Left lung (tissue), 10 donors: Measurements from ENCODE around the gene CAPZA2. TPM values are rescaled to one million over a fixed set of nuclear protein-coding genes. Genes with fewer than 3 reads are reported as not detected.
"Not testable (repeated sequence)": the region's sequence is repeated elsewhere in the genome, so short reads cannot be mapped to it uniquely, and the experiment has no call there.

Source experiments
- ATAC-seq: fragments of 200-7000 bp; cut with Tn5 transposase; one replicate; pipeline ENCODE4 v1.9.1; 2020; ENCODE audit warnings: moderate library complexity
- DNase-seq, 4 donors: peaks; one replicate each; pipeline ENCODE4 v3.0.0-alpha.2; 2013 to 2020
- H3K27ac ChIP-seq, 2 donors: fragments of 200-600 bp; sonication (generic) in 1 of 2; one replicate each; pipeline versions ENCODE4 v1.5.0 to v1.8.0; 2020 to 2021
- H3K27me3 ChIP-seq, 2 donors: fragments of 200-600 bp; sonication (generic) in 1 of 2; one replicate each; pipeline versions ENCODE4 v1.5.0 to v1.8.0; 2020 to 2021
- H3K36me3 ChIP-seq, 2 donors: fragments of 200-600 bp; sonication (generic) in 1 of 2; one replicate each; pipeline versions ENCODE4 v1.5.0 to v1.8.0; 2020 to 2021
- H3K4me1 ChIP-seq, 2 donors: fragments of 200-600 bp; one replicate each; pipeline ENCODE4 v1.8.0; 2021
- H3K4me3 ChIP-seq, 2 donors: fragments of 200-600 bp; sonication (generic) in 1 of 2; one replicate each; pipeline versions ENCODE4 v1.5.0 to v1.8.0; 2020 to 2021; ENCODE audit warnings: mild to moderate bottlenecking in 1 of 2
- H3K9me3 ChIP-seq, 2 donors: fragments of 200-600 bp; sonication (generic) in 1 of 2; one replicate each; pipeline versions ENCODE4 v1.5.0 to v1.8.0; 2020 to 2021
- intact Hi-C, 2 donors: fragments of 100-400 bp; cut with DNase I; formaldehyde crosslinking; loops; one replicate each; pipeline versions ENCODE4 v1.11.2 to v1.14.2; 2022
- polyA plus RNA-seq, 6 donors: library from polyadenylated mRNA; unstranded; fragments of 120-200 nt; gene quantifications; one replicate each; pipeline ENCODE4 v1.2.1, GENCODE V29; 2013; ENCODE audit not compliant: insufficient read length in 6 of 6
- total RNA-seq, 2 donors: library from RNA; stranded (reverse); fragmentation: NEBNext Ultra II Directional; extraction: Animal tissue kit (Norgen Biotek cat#: 25700); gene quantifications; one replicate each; pipeline ENCODE4 v1.2.1, GENCODE V29; 2021
- TF ChIP-seq, protein P1 (sequence below), 2 donors: fragments of 200-600 bp; sonication (generic) in 1 of 2; IDR thresholded peaks; one replicate each; pipeline versions ENCODE4 v1.5.0 to v1.8.0; 2021; ENCODE audit warnings: antibody characterized with exemption in 2 of 2
- donor health status: DM: no; HTN: yes; CAD: no.
- donor health status: DM: no; HTN: no; CAD: no.

The CAPZA2 gene
- total and polyA plus RNA-seq, 8 donors = 129 to 286 (median 155) TPM

GRCh38 chr7:116932566-116932965 lies 70.2 kb downstream of the CAPZA2 start:
- intact Hi-C loops = no loop called here
- Histone ChIP-seq H3K27ac (no peak overlapping the region), H3K9me3 (no peaks in the 10 kb centered on the region), H3K36me3 (no peaks in the 10 kb centered on the region), H3K4me3 (no peak overlapping the region), H3K4me1 (peaks cover 0 to 8% of the 10 kb centered on the region in 2 donors), H3K27me3 (no peaks in the 10 kb centered on the region)
- TF ChIP-seq, protein P1, sequence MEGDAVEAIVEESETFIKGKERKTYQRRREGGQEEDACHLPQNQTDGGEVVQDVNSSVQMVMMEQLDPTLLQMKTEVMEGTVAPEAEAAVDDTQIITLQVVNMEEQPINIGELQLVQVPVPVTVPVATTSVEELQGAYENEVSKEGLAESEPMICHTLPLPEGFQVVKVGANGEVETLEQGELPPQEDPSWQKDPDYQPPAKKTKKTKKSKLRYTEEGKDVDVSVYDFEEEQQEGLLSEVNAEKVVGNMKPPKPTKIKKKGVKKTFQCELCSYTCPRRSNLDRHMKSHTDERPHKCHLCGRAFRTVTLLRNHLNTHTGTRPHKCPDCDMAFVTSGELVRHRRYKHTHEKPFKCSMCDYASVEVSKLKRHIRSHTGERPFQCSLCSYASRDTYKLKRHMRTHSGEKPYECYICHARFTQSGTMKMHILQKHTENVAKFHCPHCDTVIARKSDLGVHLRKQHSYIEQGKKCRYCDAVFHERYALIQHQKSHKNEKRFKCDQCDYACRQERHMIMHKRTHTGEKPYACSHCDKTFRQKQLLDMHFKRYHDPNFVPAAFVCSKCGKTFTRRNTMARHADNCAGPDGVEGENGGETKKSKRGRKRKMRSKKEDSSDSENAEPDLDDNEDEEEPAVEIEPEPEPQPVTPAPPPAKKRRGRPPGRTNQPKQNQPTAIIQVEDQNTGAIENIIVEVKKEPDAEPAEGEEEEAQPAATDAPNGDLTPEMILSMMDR (IDR thresholded peaks at IDR 0.05) = no peak
- ATAC-seq (no peak), DNase-seq (no peak)

DNA sequence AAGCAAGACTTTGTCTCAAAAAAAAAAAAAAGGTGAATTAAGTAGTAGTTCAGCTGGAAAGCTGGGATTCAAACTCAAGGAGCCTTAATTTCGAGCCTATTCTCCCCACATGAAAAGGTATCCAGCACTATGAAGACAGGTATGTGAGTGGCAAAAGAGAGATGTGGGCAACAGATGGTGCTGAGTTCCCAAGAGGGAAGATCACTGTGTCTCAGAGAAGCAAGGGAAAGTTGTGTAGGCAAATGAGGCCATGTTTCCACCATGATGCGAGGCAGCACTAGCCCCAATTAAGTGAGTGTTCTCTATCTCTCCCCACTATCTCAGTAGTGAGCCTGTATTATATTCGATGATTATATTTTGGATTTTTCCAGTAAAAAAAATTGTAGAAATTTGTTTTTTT lies 71.1 kb downstream of the CAPZA2 start:
- intact Hi-C loops = no loop called here
- H3K27ac ChIP-seq = no peak overlapping the region
- H3K4me1 ChIP-seq = peaks cover 0 to 8% of the 10 kb centered on the region in 2 donors
- no peaks in the 10 kb centered on the region for H3K9me3 ChIP-seq
- H3K36me3 ChIP-seq = no peaks in the 10 kb centered on the region
- ATAC-seq = no peak
- DNase-seq = no peak
- no peak overlapping the region for H3K4me3 ChIP-seq
- no peaks in the 10 kb centered on the region for H3K27me3 ChIP-seq
- TF ChIP-seq, protein P1 (IDR thresholded peaks at IDR 0.05) = no peak

DNA sequence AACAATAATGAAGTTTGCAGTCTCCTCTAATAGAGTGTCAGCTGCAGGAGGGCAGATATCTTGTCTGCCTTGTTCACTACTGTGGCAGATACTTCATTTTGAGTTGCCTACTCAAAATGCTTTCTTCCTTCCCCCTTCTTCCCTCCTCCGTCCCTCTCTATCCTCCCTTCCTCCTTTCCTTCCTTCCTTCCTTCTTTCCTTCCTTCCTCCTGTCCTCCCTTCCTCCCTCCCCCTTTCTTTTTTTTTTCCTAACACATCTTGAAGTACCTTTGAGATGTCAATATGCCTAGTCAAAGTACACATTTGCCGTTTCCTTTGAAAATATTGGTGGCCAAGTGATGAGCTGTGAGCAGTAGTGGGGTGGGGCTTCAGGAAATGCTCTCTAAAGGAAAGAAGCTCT lies 72.2 kb downstream of the CAPZA2 start:
- no peak overlapping the region for H3K27ac ChIP-seq
- H3K27me3 ChIP-seq = no peaks in the 10 kb centered on the region
- no peak for ATAC-seq
- no peaks in the 10 kb centered on the region for H3K9me3 ChIP-seq
- intact Hi-C loops = no loop called here
- no peak overlapping the region for H3K4me3 ChIP-seq
- peaks cover 0 to 8% of the 10 kb centered on the region in 2 donors for H3K4me1 ChIP-seq
- no peaks in the 10 kb centered on the region for H3K36me3 ChIP-seq
- TF ChIP-seq, protein P1 (IDR thresholded peaks at IDR 0.05) = no peak
- DNase-seq = no peak

- H3K36me3 ChIP-seq, ATAC-seq, H3K27me3 ChIP-seq, intact Hi-C loops, H3K4me3 ChIP-seq, DNase-seq, H3K9me3 ChIP-seq, H3K27ac ChIP-seq, H3K4me1 ChIP-seq: not testable (repeated sequence)
Measured at GRCh38 chr7:116936844-116937243, 74.5 kb downstream of the CAPZA2 start.

GRCh38 chr7:116938678-116939077 lies 76.3 kb downstream of the CAPZA2 start:
- no peaks in the 10 kb centered on the region for H3K36me3 ChIP-seq
- no peaks in the 10 kb centered on the region for H3K4me1 ChIP-seq
- DNase-seq = no peak
- intact Hi-C loops = no loop called here
- no peaks in the 10 kb centered on the region for H3K9me3 ChIP-seq
- H3K4me3 ChIP-seq = no peak overlapping the region
- no peaks in the 10 kb centered on the region for H3K27me3 ChIP-seq
- no peak overlapping the region for H3K27ac ChIP-seq
- TF ChIP-seq, protein P1 (IDR thresholded peaks at IDR 0.05) = no peak
- ATAC-seq = no peak

DNA sequence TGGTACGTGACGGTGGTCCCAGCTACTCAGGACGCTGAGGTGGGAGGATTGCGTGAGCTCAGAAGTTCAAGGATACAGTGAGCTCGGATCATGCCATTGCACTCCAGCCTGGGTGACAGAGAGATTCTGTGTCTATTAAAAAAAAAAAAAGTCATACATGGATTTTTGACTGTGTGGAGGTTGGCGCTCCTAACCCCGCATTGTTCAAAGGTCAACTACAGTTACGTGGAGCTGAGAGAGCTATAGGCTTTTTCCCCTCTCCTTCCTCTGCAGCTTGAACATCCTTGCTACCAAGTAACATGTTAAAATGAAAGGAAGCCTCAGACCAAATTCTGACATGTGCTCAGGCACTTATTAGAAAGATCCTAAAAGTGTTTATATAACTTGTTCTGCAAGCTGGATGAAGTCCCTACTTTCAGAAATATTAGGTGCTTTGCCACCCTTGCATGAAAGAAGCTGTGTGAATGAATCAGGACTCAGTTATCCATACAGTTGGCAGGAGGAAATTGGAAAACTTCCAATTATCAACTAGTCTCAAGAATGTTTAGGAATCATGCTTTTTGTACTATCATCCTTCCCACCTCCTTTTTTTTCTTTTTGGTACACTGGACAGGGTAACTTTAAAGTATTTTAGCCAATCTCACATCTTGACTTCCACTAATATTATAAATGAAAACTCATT lies 78.4 kb downstream of the CAPZA2 start:
- Histone ChIP-seq H3K4me3 (no peak overlapping the region), H3K27me3 (no peaks in the 10 kb centered on the region), H3K9me3 (no peaks in the 10 kb centered on the region), H3K27ac (no peak overlapping the region), H3K4me1 (no peaks in the 10 kb centered on the region), H3K36me3 (no peaks in the 10 kb centered on the region)
- ATAC-seq (no peak), DNase-seq (no peak)
- intact Hi-C loops = no loop called here
- TF ChIP-seq, protein P1 (IDR thresholded peaks at IDR 0.05) = no peak
